HG02623 (cell line): ENCODE measurements around the gene CCDC15.
A peak's percentile ranks its signal among the peaks of the same experiment; 100 is the strongest.
"Not testable (repeated sequence)": the region's sequence is repeated elsewhere in the genome, so short reads cannot be mapped to it uniquely, and the experiment has no call there.

Experiments used
- ATAC-seq: cut with Tn5 transposase; IDR thresholded peaks from one replicate; pipeline ENCODE4 v1.9.1; 2021; ENCODE audit warnings: moderate library complexity; ENCODE audit not compliant: unreplicated experiment

The CCDC15 gene

DNA sequence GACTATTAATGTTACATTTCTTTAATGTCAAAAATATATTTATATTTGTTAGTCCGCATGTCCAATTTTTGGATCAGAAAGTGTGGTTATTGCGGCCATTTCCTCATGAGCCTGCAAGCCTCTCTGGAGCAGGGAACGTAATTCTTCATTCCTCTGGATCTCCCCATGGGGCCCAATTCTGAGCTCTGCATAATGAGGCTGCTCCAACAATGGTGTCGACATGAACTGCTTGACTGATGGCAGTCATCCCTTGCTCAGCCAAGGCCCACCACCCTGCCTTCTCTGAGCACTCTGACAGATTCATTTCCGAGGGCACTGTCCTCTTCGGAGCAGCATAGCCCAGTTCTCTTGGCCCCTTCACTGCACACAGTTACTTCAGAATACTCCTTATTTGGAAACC lies 15.0 kb upstream of the CCDC15 start:
- no peak for ATAC-seq

DNA sequence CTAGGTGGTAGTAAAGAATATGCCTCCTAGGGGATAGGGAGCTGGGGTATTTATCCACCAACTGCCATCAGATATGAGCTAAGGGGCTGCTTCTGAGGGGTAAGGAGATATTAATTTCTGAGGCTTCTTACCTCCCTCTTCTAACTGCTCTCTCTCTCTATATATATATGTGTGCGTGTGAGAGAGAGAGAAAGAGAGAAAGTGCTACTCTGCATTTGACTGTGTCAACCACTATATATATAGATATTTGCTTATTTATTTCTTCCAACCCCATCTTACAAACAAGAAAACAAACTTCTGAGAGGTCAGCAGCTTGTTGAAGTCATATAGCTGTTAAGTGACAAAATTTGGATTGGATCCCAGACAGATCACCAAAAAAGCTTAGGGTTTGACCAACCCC lies 12.3 kb upstream of the CCDC15 start:
- ATAC-seq = no peak

GRCh38 chr11:124942466-124943253 lies 11.3 kb upstream of the CCDC15 start:
- no peak for ATAC-seq

- ATAC-seq = no peak
These were observed 10.8 kb upstream of the CCDC15 start for GRCh38 chr11:124943254-124943616.

GRCh38 chr11:124943741-124944140 lies 10.3 kb upstream of the CCDC15 start:
- no peak for ATAC-seq

GRCh38 chr11:124944565-124944964 lies 9.4 kb upstream of the CCDC15 start:
- no peak for ATAC-seq

GRCh38 chr11:124945826-124946225 lies 8.2 kb upstream of the CCDC15 start:
- no peak for ATAC-seq

GRCh38 chr11:124946735-124947141 lies 7.3 kb upstream of the CCDC15 start:
- ATAC-seq = no peak

- ATAC-seq = no peak
These were observed 3.2 kb upstream of the CCDC15 start for GRCh38 chr11:124950601-124951330.

- ATAC-seq = no peak
These were observed 2.7 kb upstream of the CCDC15 start for GRCh38 chr11:124951341-124951740.

GRCh38 chr11:124954590-124954955 lies 571 bp downstream of the CCDC15 start:
- no peak for ATAC-seq

GRCh38 chr11:124955035-124955434 lies 1.0 kb downstream of the CCDC15 start:
- ATAC-seq = no peak

DNA sequence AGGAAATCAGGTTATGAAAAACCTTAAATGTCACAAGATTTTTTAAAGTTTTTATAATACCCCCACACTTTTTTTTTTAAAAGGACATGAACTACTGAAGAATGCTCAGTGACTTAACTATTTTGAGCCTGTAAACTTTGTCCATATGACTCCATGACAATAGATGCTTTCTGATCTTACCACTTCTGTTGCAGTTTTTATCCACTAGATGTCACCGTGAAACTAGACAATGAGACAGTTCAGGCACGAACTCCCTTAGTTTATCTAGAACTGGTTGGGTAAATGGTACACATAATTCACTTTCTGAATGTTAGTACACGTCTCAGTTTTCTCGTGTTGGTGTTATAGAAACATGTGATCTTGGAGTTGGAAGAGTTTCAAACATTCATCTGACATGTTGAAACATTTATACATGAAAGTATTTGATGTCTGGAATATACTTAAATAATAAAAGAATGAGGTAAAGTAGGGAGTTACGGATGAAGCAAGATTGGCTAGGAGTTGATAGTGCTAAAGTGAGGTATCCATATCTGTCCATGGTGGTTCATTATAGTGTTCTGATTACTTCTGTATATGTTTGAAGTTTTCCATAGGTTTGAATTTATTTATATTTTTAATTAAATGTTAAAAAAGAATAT lies 8.1 kb downstream of the CCDC15 start:
- peak; percentile 85 for ATAC-seq

GRCh38 chr11:124968197-124968596 lies 14.2 kb downstream of the CCDC15 start:
- not testable (repeated sequence) for ATAC-seq

- no peak for ATAC-seq
These were observed 16.9 kb downstream of the CCDC15 start for GRCh38 chr11:124970925-124971324.

GRCh38 chr11:124971810-124972209 lies 17.8 kb downstream of the CCDC15 start:
- no peak for ATAC-seq

DNA sequence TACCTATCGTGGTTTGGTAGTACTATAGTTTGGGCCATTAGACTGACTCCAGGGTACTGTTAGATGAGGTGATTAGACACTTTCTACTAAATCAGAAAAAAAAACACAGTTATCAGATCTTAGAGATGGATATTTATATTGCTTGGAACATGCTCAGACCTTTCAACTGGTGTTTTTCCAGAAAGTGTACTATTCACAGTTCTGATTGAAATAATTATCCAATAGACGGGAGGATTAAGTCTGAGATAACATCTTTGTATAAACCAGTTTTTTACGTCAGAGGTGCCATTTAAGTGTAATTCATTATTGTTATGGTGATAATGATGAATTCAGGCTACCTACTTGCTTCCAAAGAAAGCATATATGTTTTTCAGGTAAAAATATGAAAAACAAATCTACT lies 22.5 kb downstream of the CCDC15 start:
- ATAC-seq = no peak

GRCh38 chr11:124977006-124977405 lies 23.0 kb downstream of the CCDC15 start:
- ATAC-seq = no peak

GRCh38 chr11:124978316-124978715 lies 24.3 kb downstream of the CCDC15 start:
- no peak for ATAC-seq

DNA sequence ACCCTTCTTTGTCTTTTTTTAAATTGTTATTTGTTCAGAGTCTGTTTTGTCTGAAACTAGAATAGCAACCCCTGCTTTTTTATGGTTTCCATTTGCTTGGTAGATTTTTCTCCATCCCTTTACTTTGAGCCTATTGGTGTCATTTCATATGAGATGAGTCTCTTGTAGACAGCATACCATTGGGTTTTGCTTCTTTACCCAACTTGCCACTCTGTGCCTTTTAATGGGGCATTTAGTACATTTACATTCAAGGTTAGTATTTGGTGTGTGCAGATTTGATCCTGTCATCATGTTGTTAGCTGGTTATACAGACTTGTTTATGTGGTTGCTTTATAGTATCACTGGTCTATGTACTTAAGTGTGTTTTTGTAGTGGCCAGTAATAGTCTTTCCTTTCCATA lies 28.0 kb downstream of the CCDC15 start:
- no peak for ATAC-seq

- no peak for ATAC-seq
These were observed 29.9 kb downstream of the CCDC15 start for GRCh38 chr11:124983674-124984511.
